GM18502 (cell line): Measurements from ENCODE around the gene TP53RK.

Experiments
- ATAC-seq: cut with Tn5 transposase; IDR thresholded peaks from one replicate; pipeline ENCODE4 v1.9.1; 2021; ENCODE audit warnings: mild to moderate bottlenecking; ENCODE audit not compliant: unreplicated experiment, poor library complexity

The TP53RK gene

DNA sequence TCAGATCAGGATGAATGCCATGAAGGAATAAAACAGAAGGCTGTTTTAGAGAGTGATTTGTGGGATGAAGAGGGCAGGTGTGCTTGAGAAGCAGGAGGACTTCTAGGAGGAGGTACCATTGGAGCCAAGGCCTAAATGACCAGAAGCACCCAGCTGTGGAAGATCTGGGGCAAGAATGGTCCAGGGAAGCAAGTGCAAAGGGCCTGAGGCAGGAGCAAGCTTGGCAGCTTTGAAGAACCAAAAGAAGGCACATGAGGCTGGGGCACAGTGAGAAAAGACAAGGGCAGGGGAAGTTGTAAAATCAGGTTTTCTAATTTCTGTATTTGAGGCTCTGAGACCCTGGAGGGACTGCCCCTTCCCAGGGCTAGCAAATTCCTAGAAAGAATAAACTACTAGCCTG lies 47.8 kb downstream of the TP53RK start:
- no peak for ATAC-seq

DNA sequence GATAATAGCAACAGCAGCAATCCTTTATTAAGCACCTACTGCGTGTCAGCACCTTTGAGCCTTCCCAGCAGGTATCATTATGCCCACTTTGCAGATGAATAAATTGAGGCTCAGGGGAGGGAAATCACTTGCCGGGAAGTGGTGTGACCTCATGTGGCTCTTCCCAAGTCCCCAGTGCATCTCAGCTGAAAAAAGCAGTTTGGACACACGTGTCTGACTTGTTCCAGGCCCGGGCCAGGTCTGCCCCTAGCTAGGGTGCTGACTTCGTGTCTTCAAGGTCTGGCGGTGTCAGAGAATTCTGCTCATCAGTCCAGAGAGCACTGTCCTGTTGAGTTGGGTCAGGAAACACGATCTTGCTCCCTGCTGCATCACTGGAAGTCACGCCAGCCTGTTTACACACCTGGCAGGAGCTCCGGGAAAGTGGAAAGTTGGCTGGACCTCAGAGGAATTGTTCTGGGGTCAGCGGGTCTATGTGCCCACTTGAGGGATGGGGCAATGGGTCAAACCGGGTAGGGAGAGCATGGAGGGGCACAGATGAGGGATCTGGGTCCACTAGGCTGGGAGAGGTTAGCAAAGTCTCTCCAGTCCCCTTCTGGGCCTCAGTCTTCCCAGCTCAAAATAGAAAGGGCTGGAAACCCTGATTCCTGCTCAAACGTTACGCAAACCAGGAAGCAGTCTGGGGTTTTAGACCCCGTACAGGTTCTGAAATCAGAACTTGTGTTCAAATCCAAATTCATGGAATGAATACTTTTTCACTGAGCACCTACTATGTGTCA lies 48.5 kb downstream of the TP53RK start:
- ATAC-seq = no peak

DNA sequence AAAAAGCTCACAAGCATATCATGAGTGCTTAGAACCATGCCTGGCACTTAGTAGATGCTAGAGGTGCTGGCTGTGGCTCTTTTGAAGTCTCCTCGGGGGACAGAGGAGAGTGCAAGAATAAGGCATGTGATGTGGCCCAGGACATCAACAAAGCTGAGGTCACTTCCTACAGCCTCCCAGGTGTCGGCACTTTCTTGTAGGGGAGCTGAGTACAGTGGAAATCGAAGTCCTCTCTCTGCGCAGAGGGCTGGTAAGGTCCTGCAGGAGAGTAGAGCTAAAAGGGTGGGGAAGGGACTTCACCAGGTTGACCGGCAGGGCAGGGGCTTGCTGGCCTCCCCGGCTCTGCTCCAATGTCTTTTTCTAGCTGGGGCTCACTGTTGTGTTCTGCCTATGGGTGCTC lies 49.2 kb downstream of the TP53RK start:
- ATAC-seq = no peak

DNA sequence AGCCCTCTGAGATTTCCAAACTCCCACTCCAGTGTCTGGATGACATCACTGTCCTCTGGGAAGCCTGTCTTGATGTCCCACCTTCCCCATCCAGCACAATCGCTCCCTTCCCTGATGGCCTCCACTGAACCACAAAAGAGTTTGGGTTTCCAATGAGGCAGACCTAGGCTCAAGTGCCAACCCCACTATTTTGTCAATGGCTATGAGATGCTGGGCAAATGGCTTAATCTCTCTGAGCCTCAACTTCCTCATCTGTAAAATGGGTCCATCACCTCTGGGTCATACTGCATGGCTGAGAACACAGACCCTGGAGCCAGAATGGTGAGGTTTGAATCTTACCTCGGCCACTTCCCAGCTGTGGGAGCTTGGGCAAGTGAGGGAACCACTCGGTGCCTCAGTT lies 49.7 kb downstream of the TP53RK start:
- ATAC-seq = no peak

DNA sequence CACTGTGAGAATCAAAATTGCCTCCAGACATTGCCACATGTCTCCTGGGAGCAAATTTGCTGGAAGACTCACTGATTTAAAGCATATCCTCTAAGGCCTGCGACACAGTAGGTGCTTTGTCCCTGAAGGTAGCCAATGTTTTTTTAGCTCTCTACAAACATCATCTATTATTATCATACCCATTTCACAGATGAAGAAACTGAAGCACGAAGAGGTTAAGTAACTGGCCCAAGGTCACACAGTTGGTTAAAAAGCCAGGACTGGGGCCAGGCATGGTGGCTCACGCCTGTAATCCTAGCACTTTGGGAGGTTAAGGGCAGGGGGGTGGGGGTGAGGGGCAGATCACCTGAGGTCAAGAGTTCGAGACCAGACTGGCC lies 50.4 kb downstream of the TP53RK start:
- no peak for ATAC-seq

DNA sequence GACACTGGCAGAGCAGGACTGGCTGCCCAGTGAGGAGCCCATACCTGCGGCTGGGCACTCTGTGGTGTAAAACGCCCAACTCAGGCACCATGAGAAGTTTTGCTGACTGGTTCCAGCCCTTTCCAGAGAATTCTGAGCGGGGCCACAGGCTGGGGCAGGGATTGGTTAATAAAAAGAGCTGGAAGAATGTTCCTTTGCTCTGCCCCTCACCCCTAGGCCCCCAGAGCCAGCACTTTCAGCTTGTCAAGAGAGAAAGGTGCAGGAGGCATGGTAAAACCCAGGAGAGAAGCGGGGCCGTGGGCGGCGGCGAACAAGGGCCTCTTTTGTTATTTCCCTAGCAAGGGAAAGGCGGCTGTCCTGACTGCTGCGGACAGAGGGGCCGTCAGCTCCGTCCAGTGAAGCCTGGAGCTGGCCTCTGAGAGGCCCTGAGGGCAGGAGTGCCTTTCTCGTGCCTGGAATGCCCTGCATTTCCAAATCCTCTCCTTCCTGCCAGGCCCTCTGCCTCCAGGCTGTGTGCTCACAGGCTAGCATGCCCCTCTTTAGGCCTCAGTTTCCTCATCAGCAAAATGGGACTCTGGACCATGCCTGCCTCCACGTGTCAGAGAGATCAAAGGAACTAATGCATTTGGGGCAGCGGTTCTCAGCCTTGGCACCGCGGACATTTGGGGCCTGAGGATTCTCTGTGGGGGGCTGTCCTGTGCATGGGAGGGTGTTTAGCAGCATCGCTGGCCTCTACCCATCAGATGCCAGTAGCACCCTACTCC lies 50.9 kb downstream of the TP53RK start:
- no peak for ATAC-seq

DNA sequence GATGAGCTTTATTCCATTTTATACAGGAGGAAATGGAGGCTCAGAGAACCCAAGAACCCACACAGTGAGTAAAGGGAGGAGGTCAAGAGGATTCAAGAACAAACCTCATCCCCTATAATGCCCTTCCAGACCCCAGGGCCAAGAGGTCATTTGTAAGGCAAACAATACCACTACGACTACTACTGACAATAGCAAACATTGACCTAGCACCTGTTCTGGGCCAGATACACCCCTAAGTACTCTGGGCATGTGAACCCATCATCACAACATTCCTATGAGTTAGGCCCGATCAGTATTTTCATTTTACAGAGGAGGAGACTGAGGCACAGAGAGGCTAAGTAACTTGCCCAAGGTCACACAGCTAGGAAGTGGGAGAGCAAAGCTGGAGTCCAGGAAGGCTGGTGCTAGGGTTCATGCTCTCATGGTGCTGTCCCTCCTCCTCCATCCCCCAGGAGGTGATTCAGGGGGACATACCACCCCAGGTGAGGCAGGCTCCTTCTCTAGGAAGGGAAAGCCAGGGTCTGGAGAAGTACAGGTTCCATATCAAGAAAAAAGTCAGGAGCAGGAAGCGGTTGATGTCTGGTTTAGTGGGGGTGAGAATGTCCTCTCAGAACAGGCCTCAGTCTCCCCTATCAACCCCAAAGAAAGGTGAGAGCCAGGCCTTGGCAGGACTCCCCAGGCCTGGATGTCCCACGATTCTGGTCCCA lies 51.7 kb downstream of the TP53RK start:
- no peak for ATAC-seq

DNA sequence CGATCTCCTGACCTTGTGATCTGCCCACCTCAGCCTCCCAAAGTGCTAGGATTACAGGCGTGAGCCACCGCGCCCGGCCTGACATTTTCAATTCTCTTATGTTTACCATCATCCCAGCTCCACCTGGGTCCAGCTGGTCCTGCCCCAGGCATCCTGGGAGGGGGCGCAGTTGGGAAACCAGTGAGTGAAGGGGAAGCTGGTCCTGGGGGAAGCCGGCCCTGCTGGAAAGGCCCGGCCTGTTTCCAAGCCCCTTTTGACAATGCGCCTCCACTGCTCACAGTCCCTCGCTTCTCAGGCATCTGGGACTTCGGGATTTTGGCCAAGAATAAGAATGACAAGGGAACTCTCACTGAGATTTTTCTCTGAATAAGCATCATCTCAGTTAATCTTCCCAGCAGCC lies 52.2 kb downstream of the TP53RK start:
- no peak for ATAC-seq

DNA sequence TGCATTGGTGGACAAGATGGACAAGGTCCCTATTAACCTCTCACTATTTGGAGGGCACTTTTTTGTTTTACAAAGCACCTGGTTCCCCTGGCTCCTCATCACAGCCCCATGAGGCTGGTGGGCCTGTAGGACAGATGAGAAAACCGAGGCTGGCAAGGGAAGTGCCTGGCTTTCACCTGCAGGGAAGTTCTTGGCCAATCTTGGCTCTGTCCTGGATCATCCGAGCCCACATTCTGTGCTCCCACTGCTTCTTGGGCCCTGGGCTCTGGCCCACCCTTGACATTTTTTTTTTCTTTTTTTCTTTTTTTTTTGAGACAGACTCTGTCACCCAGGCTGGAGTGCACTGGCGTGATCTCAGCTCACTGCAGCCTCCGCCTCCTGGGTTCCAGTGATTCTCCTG lies 52.7 kb downstream of the TP53RK start:
- ATAC-seq = no peak

DNA sequence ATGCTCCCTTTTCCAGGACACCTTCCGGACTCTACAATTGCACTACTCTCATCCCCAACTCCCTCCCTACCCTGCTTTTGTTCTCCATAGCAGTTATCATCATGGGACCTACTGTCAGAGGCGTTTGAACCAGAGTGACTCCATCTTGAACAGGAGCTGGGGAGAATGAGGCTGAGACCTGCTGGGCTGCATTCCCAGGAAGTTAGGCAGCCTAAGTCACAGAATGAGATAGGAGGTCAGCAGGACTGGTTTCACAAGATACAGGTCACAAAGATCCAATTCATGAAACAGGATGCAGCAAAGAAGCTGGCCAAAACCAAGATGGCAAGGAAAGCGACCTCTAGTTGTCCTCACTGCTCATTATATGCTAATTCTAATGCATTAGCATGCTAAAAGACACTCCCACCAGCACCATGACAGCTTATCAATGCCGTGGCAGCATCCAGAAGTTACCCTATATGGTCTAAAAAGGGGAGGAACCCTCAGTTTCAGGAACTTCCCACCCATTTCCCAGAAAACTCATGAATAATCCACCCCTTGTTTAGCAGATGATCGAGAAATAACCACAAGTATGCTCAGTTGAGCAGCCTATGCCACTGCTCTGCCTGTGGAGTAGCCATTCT lies 53.6 kb downstream of the TP53RK start:
- ATAC-seq = no peak

DNA sequence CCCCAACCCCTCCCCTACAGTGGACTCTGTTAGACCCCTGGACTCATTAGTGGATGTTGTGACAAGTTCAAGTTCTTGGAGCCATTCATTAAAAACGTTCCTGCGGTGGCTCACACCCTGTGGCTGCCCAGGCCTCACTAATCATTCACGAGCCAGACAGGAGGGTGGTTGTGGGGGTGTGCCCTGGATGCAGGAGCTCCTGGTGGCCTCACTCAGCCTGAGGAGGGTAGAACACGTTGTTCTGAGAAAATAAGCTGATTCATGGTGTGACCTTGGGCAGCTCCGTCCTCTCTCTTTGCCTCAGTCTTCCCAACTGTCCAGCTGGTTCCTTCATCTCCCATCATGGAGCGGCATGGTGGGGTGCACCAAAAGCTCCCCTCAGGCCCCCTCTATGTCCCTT lies 54.7 kb downstream of the TP53RK start:
- no peak for ATAC-seq
